Measurements from ENCODE around the gene PACRG. TPM values are rescaled to one million over a fixed set of nuclear protein-coding genes. Genes with fewer than 3 reads are reported as not detected.
"Not testable (repeated sequence)": the region's sequence is repeated elsewhere in the genome, so short reads cannot be mapped to it uniquely, and the experiment has no call there.

The PACRG gene
- 1 to 10 TPM in 2 of 3 donors, under 1 TPM in 1; 0.64 to 6.4 (median 4.6) TPM for total RNA-seq

GRCh38 chr6:162727322-162728182, at the start of gene PACRG, which contains the start of gene PRKN:
PACRG (plus strand) TSS chr6:162727974.
PRKN (minus strand) TSS chr6:162727766.
- TF ChIP-seq CTCF (IDR thresholded peaks at IDR 0.05) (no peak), POLR2AphosphoS5 (IDR thresholded peaks at IDR 0.05) (peak; percentile 54 to 89 (median 72)), POLR2A (IDR thresholded peaks at IDR 0.05) (peak; percentile 70)
- H3K27ac ChIP-seq: peak within 1 kb of the TSS; percentile 94
- peak; percentile 98 to 99 for DNase-seq (ENCODE audit: low spot score in 2 of 2)
- H3K27me3 ChIP-seq: no peaks in the 10 kb centered on the region
- no peaks in the 10 kb centered on the region for H3K4me1 ChIP-seq
- H3K4me3 ChIP-seq: peak within 1 kb of the TSS; percentile 94
- intact Hi-C loops (cut with DNase I; ENCODE audit: low total_unique reads): no loop called here
- H3K9me3 ChIP-seq: peaks cover 0 to 9% of the 10 kb centered on the region in 2 donors
- no peaks in the 10 kb centered on the region for H3K36me3 ChIP-seq

- H3K27ac ChIP-seq; H3K9me3 ChIP-seq; H3K4me3 ChIP-seq; H3K4me1 ChIP-seq; DNase-seq (ENCODE audit: low spot score in 2 of 2); H3K36me3 ChIP-seq; H3K27me3 ChIP-seq: not testable (repeated sequence)
- intact Hi-C loops (cut with DNase I; ENCODE audit: low total_unique reads): loop anchor here (5.0 to 10.0 kb wide), 2 partner anchors 358 to 1164 kb away; no protein-coding TSS in a partner anchor
These were observed 48.9 kb upstream of the PACRG start for GRCh38 chr6:162678896-162679295.

GRCh38 chr6:162679681-162680080, 48.1 kb upstream of the PACRG start:
- intact Hi-C loops (cut with DNase I; ENCODE audit: low total_unique reads): loop anchor here (5.0 to 10.0 kb wide), 2 partner anchors 358 to 1165 kb away; no protein-coding TSS in a partner anchor
- no peaks in the 10 kb centered on the region for H3K36me3 ChIP-seq
- DNase-seq (ENCODE audit: low spot score in 2 of 2): no peak
- TF ChIP-seq CTCF (IDR thresholded peaks at IDR 0.05) (no peak), POLR2A (IDR thresholded peaks at IDR 0.05) (no peak), POLR2AphosphoS5 (IDR thresholded peaks at IDR 0.05) (no peak)
- no peaks in the 10 kb centered on the region for H3K9me3 ChIP-seq
- no peaks in the 10 kb centered on the region for H3K4me1 ChIP-seq
- H3K27ac ChIP-seq: no peak overlapping the region
- H3K27me3 ChIP-seq: no peaks in the 10 kb centered on the region
- H3K4me3 ChIP-seq: no peak overlapping the region

- Histone ChIP-seq H3K36me3 (no peaks in the 10 kb centered on the region), H3K9me3 (no peaks in the 10 kb centered on the region), H3K4me3 (no peak overlapping the region), H3K27me3 (no peaks in the 10 kb centered on the region), H3K4me1 (no peaks in the 10 kb centered on the region), H3K27ac (no peak overlapping the region)
- no peak for TF ChIP-seq POLR2AphosphoS5 (IDR thresholded peaks at IDR 0.05)
- no peak for TF ChIP-seq POLR2A (IDR thresholded peaks at IDR 0.05)
- no peak for TF ChIP-seq CTCF (IDR thresholded peaks at IDR 0.05)
- DNase-seq (ENCODE audit: low spot score in 2 of 2): no peak
- intact Hi-C loops (cut with DNase I; ENCODE audit: low total_unique reads): no loop called here
These were observed 47.4 kb upstream of the PACRG start for GRCh38 chr6:162680367-162680766.

GRCh38 chr6:162680871-162681270, 46.9 kb upstream of the PACRG start:
- Histone ChIP-seq H3K4me1 (no peaks in the 10 kb centered on the region), H3K4me3 (no peak overlapping the region)
- intact Hi-C loops (cut with DNase I; ENCODE audit: low total_unique reads): no loop called here

More at GRCh38 chr6:162680871-162681270, 46.9 kb upstream of the PACRG start:
- H3K27ac ChIP-seq: no peak overlapping the region
- no peak for DNase-seq (ENCODE audit: low spot score in 2 of 2)
- no peaks in the 10 kb centered on the region for H3K9me3 ChIP-seq
- H3K36me3 ChIP-seq: no peaks in the 10 kb centered on the region
- no peaks in the 10 kb centered on the region for H3K27me3 ChIP-seq
- TF ChIP-seq CTCF (IDR thresholded peaks at IDR 0.05): no peak
- no peak for TF ChIP-seq POLR2A (IDR thresholded peaks at IDR 0.05)
- TF ChIP-seq POLR2AphosphoS5 (IDR thresholded peaks at IDR 0.05): no peak
